HL-60 (cell line): ENCODE data around the gene GFOD1.

ENCODE experiments used
- DNase-seq, 2 experiments: peaks; one replicate each; pipeline ENCODE4 v3.0.0-alpha.2; 2010 to 2020; ENCODE audit warnings: low read depth in 1 of 2, low spot score in 1 of 2
- H3K27ac ChIP-seq: fragments of 250-450 bp; sonication (Bioruptor Pico); replicated peaks from 2 replicates; pipeline ENCODE4 v1.5.1; 2020; ENCODE audit warnings: mild to moderate bottlenecking, moderate library complexity
- H3K27me3 ChIP-seq: fragments of 250-450 bp; sonication (Bioruptor Pico); 2 replicates; pipeline ENCODE4 v1.5.1; 2021; ENCODE audit warnings: mild to moderate bottlenecking, moderate library complexity; ENCODE audit not compliant: insufficient read depth, poor library complexity, severe bottlenecking
- H3K4me3 ChIP-seq: replicated peaks from 2 replicates; pipeline ENCODE4 v1.5.1; 2011; ENCODE audit warnings: mild to moderate bottlenecking, control low read depth, low read length; ENCODE audit not compliant: insufficient read depth
- CTCF ChIP-seq: IDR thresholded peaks from one replicate; pipeline ENCODE4 v1.5.1; 2011; ENCODE audit warnings: low read length, control low read depth, inconsistent platforms; ENCODE audit not compliant: insufficient read depth
- GABPA ChIP-seq: IDR thresholded peaks from 2 replicates; pipeline ENCODE4 v1.6.1; 2012; ENCODE audit warnings: low read depth
- POLR2AphosphoS5 ChIP-seq: IDR thresholded peaks from 2 replicates; pipeline ENCODE4 v1.6.1; 2012; ENCODE audit warnings: low read depth
- SPI1 ChIP-seq: IDR thresholded peaks from 2 replicates; pipeline ENCODE4 v1.6.1; 2012; ENCODE audit warnings: low read depth, mild to moderate bottlenecking, borderline replicate concordance
- TF ChIP-seq, protein P1 (sequence below): IDR thresholded peaks from 2 replicates; pipeline ENCODE4 v1.6.1; 2012; ENCODE audit warnings: low read depth; ENCODE audit not compliant: insufficient replicate concordance

GFOD1 gene

DNA sequence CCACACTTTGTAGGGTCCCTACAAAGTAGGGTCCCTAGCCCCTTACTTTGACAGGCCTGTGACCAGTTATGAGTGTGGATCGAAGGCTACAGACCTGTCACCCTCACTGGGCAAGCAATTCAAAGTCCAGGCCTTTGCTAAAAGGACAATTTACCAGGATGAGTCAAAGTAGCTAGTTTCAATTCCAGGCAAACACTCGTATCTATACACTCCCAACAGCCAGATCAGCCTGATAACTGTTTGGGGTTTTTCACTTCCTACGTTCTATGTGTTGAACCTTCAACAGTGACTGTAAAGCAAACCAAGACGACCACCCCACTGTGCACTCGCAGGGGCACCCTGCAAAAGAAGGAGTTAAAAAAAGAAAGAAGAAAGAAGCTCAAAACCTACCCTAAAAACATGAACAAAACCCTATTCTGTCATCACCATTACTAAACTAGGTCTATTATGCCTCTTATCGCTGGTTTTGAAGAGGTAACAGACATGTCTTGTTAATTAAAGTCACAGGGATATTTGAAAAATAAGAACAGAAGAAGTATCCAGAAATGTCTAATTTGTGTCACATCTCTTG lies 3.2 kb downstream of the GFOD1 start:
- TF ChIP-seq GABPA (no peak), SPI1 (no peak), CTCF (no peak), POLR2AphosphoS5 (no peak)
- TF ChIP-seq, protein P1, sequence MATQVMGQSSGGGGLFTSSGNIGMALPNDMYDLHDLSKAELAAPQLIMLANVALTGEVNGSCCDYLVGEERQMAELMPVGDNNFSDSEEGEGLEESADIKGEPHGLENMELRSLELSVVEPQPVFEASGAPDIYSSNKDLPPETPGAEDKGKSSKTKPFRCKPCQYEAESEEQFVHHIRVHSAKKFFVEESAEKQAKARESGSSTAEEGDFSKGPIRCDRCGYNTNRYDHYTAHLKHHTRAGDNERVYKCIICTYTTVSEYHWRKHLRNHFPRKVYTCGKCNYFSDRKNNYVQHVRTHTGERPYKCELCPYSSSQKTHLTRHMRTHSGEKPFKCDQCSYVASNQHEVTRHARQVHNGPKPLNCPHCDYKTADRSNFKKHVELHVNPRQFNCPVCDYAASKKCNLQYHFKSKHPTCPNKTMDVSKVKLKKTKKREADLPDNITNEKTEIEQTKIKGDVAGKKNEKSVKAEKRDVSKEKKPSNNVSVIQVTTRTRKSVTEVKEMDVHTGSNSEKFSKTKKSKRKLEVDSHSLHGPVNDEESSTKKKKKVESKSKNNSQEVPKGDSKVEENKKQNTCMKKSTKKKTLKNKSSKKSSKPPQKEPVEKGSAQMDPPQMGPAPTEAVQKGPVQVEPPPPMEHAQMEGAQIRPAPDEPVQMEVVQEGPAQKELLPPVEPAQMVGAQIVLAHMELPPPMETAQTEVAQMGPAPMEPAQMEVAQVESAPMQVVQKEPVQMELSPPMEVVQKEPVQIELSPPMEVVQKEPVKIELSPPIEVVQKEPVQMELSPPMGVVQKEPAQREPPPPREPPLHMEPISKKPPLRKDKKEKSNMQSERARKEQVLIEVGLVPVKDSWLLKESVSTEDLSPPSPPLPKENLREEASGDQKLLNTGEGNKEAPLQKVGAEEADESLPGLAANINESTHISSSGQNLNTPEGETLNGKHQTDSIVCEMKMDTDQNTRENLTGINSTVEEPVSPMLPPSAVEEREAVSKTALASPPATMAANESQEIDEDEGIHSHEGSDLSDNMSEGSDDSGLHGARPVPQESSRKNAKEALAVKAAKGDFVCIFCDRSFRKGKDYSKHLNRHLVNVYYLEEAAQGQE: no peak
- no peak overlapping the region for H3K27ac ChIP-seq
- no peak for DNase-seq
- H3K4me3 ChIP-seq: no peak overlapping the region
- no peaks in the 10 kb centered on the region for H3K27me3 ChIP-seq

DNA sequence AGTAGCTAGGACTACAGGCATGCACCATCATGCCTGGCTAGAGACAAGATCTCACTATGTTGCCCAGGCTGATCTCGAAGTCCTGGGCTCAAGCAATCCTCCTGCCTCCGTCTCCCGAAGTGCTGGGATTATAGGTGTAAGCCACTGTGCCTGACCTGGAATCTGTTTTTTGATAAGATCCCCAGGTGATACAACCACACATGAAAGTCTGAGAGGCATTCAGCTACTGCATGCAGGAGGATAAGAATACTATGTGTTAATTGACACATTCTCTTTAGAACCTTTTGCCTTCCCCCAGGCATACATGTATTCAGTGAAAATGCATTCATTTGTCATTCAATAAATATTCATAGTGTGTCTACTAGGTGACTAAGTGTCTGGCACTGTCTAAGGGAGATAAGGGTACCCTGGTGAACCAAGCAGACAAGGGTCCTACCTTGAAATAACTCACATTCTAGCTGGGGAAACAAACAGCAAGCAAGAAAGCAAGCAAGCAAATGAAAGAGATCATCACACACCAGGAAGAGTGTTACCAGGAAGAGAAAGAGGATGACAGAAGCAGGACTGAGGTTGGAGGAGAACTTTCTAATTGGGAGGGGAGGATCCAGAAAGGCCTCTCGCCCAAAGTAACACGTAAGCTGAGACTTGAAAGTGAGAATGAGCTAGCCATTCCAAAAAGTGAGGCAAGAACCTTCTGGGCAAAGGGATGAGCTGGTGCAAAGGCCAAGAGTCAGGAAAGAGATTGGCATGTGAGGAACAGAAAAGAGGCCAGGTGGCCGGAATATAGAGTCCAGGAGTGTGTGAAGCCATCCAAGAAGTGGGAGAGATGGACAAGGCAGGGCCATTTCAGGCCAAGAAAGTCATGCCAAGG lies 6.5 kb downstream of the GFOD1 start:
- no peaks in the 10 kb centered on the region for H3K27me3 ChIP-seq
- TF ChIP-seq CTCF: no peak
- no peak for TF ChIP-seq SPI1
- TF ChIP-seq POLR2AphosphoS5: no peak
- TF ChIP-seq GABPA: no peak
- TF ChIP-seq, protein P1: no peak
- H3K27ac ChIP-seq: no peak overlapping the region
- H3K4me3 ChIP-seq: no peak overlapping the region
- DNase-seq: no peak

- TF ChIP-seq POLR2AphosphoS5 (no peak), GABPA (no peak), CTCF (no peak), SPI1 (no peak)
- TF ChIP-seq, protein P1: no peak
- H3K27ac ChIP-seq: peak overlapping the region; percentile 15
- H3K27me3 ChIP-seq: no peaks in the 10 kb centered on the region
- no peak overlapping the region for H3K4me3 ChIP-seq
- peak in 1 of 2 experiments; percentile 39 for DNase-seq
These were observed 7.4 kb downstream of the GFOD1 start for GRCh38 chr6:13479971-13480434.
